ENCODE measurements around the gene DYNC2I2. TPM values are rescaled to one million over a fixed set of nuclear protein-coding genes. Genes with fewer than 3 reads are reported as not detected.
"Not testable (repeated sequence)": the region's sequence is repeated elsewhere in the genome, so short reads cannot be mapped to it uniquely, and the experiment has no call there.

Gene DYNC2I2
- total RNA-seq, 1 experiment from 2014 or later = 58.6 TPM

DNA sequence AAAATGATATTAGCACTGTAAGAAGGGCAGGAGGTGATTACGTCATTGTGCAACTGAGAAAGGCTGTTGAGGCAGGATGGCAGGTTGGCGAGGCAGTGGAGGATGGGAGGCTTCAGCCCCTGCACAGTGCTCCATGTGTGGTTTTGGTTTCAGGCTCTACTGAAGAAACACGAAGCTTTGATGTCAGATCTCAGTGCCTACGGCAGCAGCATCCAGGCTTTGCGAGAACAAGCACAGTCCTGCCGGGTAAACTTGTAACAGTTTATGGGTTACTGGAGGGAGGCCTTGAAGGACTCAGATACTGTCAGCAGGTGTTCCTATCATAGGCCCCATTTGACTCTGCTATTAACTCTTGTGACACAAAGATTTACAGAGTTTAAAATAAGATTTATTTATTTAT, 69.2 kb downstream of the DYNC2I2 start:
- Histone ChIP-seq H2BK12ac (ENCODE audit: insufficient read length, low read depth, low read length) (no peak overlapping the region), H3K4me2 (ENCODE audit: insufficient read depth, insufficient read length, low read length) (no peak overlapping the region), H3K9me3 (ENCODE audit: control insufficient read depth, low read depth, low read length) (no peaks in the 10 kb centered on the region), H2AK5ac (ENCODE audit: insufficient read length, low read length) (no peak overlapping the region), H2BK20ac (ENCODE audit: low read depth, low read length, poor library complexity, severe bottlenecking) (no peak overlapping the region), H3K9ac (ENCODE audit: extremely low read depth, insufficient read length, low read length) (no peak overlapping the region), H3K18ac (ENCODE audit: insufficient read length, low read depth, low read length) (no peak overlapping the region), H2BK5ac (ENCODE audit: insufficient read length, low read length) (no peak overlapping the region), H3K27ac (ENCODE audit: insufficient read length, low read depth, low read length) (no peak overlapping the region), H4K5ac (ENCODE audit: insufficient read length, low read depth, low read length) (no peak overlapping the region), H2BK120ac (ENCODE audit: low read depth, low read length, poor library complexity, severe bottlenecking) (no peak overlapping the region), H3K14ac (ENCODE audit: insufficient read depth, low read length) (no peak overlapping the region), H3K23ac (ENCODE audit: insufficient read length, low read depth, low read length) (no peak overlapping the region), H4K91ac (ENCODE audit: insufficient read length, low read depth, low read length) (no peak overlapping the region), H3K79me1 (ENCODE audit: insufficient read depth, low read depth, low read length, poor library complexity, severe bottlenecking) (no peaks in the 10 kb centered on the region), H2BK15ac (ENCODE audit: low read depth, low read length) (no peak overlapping the region), H3K4ac (ENCODE audit: low read depth, low read length) (no peak overlapping the region), H3K4me1 (ENCODE audit: insufficient read depth, low read length) (no peaks in the 10 kb centered on the region), H3K56ac (ENCODE audit: insufficient read length, low read depth, low read length) (no peak overlapping the region), H3K79me2 (ENCODE audit: insufficient read depth, low read length) (no peaks in the 10 kb centered on the region), H3T11ph (ENCODE audit: low read length) (no peak overlapping the region), H4K8ac (replicated peaks; ENCODE audit: insufficient read length, low read depth, low read length) (no peak overlapping the region), H3K27me3 (ENCODE audit: insufficient read depth, low read length) (no peaks in the 10 kb centered on the region), H4K20me1 (ENCODE audit: control insufficient read depth, insufficient read depth, insufficient read length) (no peaks in the 10 kb centered on the region), H3K23me2 (ENCODE audit: insufficient read length, low read depth, low read length, poor library complexity, severe bottlenecking) (no peaks in the 10 kb centered on the region), H2AFZ (ENCODE audit: low read length) (no peak overlapping the region)
- peaks cover 60 to 93% (median 87%) of the 10 kb centered on the region in 3 experiments for H3K36me3 Mint-ChIP-seq (ENCODE audit: insufficient read depth in 1 of 3, low read depth in 3 of 3)
- H3K27ac Mint-ChIP-seq = no peak overlapping the region; a peak in 1 of 7 replicates
- WGBS (ENCODE audit: extremely low coverage, insufficient read length, low lambda C conversion rate) = no CpG with 5 or more reads among the region's 6 CpGs
- no peaks in the 10 kb centered on the region; the same call in 1 of the 2 replicates for H3K27me3 Mint-ChIP-seq (ENCODE audit: low read depth)
- no peak for DNase-seq
- no peaks in the 10 kb centered on the region for H3K4me1 Mint-ChIP-seq
- no peak overlapping the region; a peak in 1 of 5 replicates for H3K4me3 Mint-ChIP-seq
- H3K9me3 Mint-ChIP-seq = no peaks in the 10 kb centered on the region
- TF ChIP-seq, protein P1, sequence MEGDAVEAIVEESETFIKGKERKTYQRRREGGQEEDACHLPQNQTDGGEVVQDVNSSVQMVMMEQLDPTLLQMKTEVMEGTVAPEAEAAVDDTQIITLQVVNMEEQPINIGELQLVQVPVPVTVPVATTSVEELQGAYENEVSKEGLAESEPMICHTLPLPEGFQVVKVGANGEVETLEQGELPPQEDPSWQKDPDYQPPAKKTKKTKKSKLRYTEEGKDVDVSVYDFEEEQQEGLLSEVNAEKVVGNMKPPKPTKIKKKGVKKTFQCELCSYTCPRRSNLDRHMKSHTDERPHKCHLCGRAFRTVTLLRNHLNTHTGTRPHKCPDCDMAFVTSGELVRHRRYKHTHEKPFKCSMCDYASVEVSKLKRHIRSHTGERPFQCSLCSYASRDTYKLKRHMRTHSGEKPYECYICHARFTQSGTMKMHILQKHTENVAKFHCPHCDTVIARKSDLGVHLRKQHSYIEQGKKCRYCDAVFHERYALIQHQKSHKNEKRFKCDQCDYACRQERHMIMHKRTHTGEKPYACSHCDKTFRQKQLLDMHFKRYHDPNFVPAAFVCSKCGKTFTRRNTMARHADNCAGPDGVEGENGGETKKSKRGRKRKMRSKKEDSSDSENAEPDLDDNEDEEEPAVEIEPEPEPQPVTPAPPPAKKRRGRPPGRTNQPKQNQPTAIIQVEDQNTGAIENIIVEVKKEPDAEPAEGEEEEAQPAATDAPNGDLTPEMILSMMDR (conservative IDR thresholded peaks at IDR 0.05) = no peak

DNA sequence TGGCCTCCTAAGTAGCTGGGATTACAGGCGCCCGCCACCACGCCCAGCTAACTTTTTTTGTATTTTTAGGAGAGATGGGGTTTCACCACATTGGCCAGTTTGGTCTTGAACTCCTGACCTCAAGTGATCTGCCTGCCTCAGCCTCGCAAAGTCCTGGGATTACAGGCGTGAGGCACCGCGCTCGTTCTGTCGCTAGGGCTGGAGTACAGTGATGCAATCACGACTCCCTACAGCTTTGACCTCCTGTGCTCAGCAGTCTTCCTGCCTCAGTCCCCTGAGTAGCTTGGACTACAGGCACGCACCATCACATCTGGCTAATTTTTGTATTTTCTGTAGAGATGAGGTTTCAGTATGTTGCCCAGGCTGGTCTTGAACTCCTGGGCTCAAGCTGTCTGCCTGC, 69.7 kb downstream of the DYNC2I2 start:
- not testable (repeated sequence) for H2BK5ac ChIP-seq (ENCODE audit: insufficient read length, low read length)

More for the DNA sequence above, 69.7 kb downstream of the DYNC2I2 start:
- not testable (repeated sequence) for H4K91ac ChIP-seq (ENCODE audit: insufficient read length, low read depth, low read length); H3K27ac Mint-ChIP-seq; H3K4me3 Mint-ChIP-seq; H4K20me1 ChIP-seq (ENCODE audit: control insufficient read depth, insufficient read depth, insufficient read length); H3K79me1 ChIP-seq (ENCODE audit: insufficient read depth, low read depth, low read length, poor library complexity, severe bottlenecking); H3K56ac ChIP-seq (ENCODE audit: insufficient read length, low read depth, low read length); H2BK15ac ChIP-seq (ENCODE audit: low read depth, low read length); H3K4ac ChIP-seq (ENCODE audit: low read depth, low read length); DNase-seq; H3K9ac ChIP-seq (ENCODE audit: extremely low read depth, insufficient read length, low read length); H3K4me1 ChIP-seq (ENCODE audit: insufficient read depth, low read length); H2AFZ ChIP-seq (ENCODE audit: low read length); H2BK20ac ChIP-seq (ENCODE audit: low read depth, low read length, poor library complexity, severe bottlenecking); H3K9me3 ChIP-seq (ENCODE audit: control insufficient read depth, low read depth, low read length); H3T11ph ChIP-seq (ENCODE audit: low read length); H3K23me2 ChIP-seq (ENCODE audit: insufficient read length, low read depth, low read length, poor library complexity, severe bottlenecking); H3K4me2 ChIP-seq (ENCODE audit: insufficient read depth, insufficient read length, low read length); H4K8ac ChIP-seq (replicated peaks; ENCODE audit: insufficient read length, low read depth, low read length); H3K27me3 ChIP-seq (ENCODE audit: insufficient read depth, low read length); H3K27me3 Mint-ChIP-seq (ENCODE audit: low read depth); H3K4me1 Mint-ChIP-seq; H2AK5ac ChIP-seq (ENCODE audit: insufficient read length, low read length); H2BK120ac ChIP-seq (ENCODE audit: low read depth, low read length, poor library complexity, severe bottlenecking); H2BK12ac ChIP-seq (ENCODE audit: insufficient read length, low read depth, low read length); H3K18ac ChIP-seq (ENCODE audit: insufficient read length, low read depth, low read length); H4K5ac ChIP-seq (ENCODE audit: insufficient read length, low read depth, low read length); H3K23ac ChIP-seq (ENCODE audit: insufficient read length, low read depth, low read length); H3K79me2 ChIP-seq (ENCODE audit: insufficient read depth, low read length); H3K14ac ChIP-seq (ENCODE audit: insufficient read depth, low read length); H3K9me3 Mint-ChIP-seq; H3K27ac ChIP-seq (ENCODE audit: insufficient read length, low read depth, low read length)
- no CpG with 5 or more reads among the region's 11 CpGs for WGBS (ENCODE audit: extremely low coverage, insufficient read length, low lambda C conversion rate)
- H3K36me3 Mint-ChIP-seq (ENCODE audit: insufficient read depth in 1 of 3, low read depth in 3 of 3) = peaks cover 61 to 93% (median 87%) of the 10 kb centered on the region in 3 experiments
